K562 (cell line): ENCODE results near the gene FYB1. TPM values are rescaled to one million over a fixed set of nuclear protein-coding genes. Genes with fewer than 3 reads are reported as not detected.

Experiments used
- ATF6 ChIP-seq: sonication (generic); formaldehyde crosslinking; IDR thresholded peaks from 2 replicates; pipeline ENCODE4 v1.4.0; 2020; ENCODE audit warnings: mild to moderate bottlenecking, missing genetic modification reagents
- FOXA3 ChIP-seq, 2 experiments: fragments of 450-650 bp in 1 of 2; sonication (generic) in 1 of 2; formaldehyde crosslinking; IDR thresholded peaks in 1 of 2; conservative IDR thresholded peaks in 1 of 2; 2 replicates each; pipeline versions ENCODE4 v1.4.0 to v1.8.0; 2020 to 2022; ENCODE audit warnings: mild to moderate bottlenecking in 2 of 2, missing genetic modification reagents in 1 of 2
- NR1H2 ChIP-seq: sonication (generic); formaldehyde crosslinking; IDR thresholded peaks from 2 replicates; pipeline ENCODE4 v1.4.0; 2020; ENCODE audit warnings: mild to moderate bottlenecking, missing genetic modification reagents
- POLR2AphosphoS2 ChIP-seq: IDR thresholded peaks from 2 replicates; pipeline ENCODE4 v1.6.1; 2012; ENCODE audit warnings: low read length, improper control_type of control experiment
- TAF7 ChIP-seq: fragments of 450-650 bp; IDR thresholded peaks from 2 replicates; pipeline ENCODE4 v1.6.1; 2016; ENCODE audit warnings: missing genetic modification characterization, missing compliant biosample characterization
- ZBTB7A ChIP-seq: IDR thresholded peaks from 2 replicates; pipeline ENCODE4 v1.6.1; 2011; ENCODE audit warnings: low read depth, mild to moderate bottlenecking, low read length, moderate library complexity, borderline replicate concordance; ENCODE audit not compliant: control insufficient read depth
- ZNF280A ChIP-seq: fragments of 450-650 bp; IDR thresholded peaks from 2 replicates; pipeline ENCODE4 v1.6.1; 2018; ENCODE audit warnings: mild to moderate bottlenecking, low read depth; ENCODE audit not compliant: partially characterized antibody
- ZNF407 ChIP-seq: fragments of 450-650 bp; IDR thresholded peaks from 2 replicates; pipeline ENCODE4 v1.6.1; 2016; ENCODE audit warnings: low read depth
- polyA plus RNA-seq, 8 experiments: library from polyadenylated mRNA; depleted of rRNA in 4 of 8; stranded (reverse) in 5 of 8; unstranded in 3 of 8; fragments of >200 nt; fragmentation: Nextera tagmentation in 2 of 8; fragmentation: Illumina TruSeq in 1 of 8; extraction: Ambion mirVana in 2 of 8; extraction: Trizol in 1 of 8; gene quantifications; 2 replicates each; pipeline versions ENCODE4 v1.2.1 to v1.2.3, GENCODE V29; 2011 to 2014; ENCODE audit warnings: inconsistent platforms in 1 of 8, missing spikeins in 1 of 8
- total RNA-seq, 7 experiments: library from RNA; depleted of rRNA in 6 of 7; stranded (reverse); fragments of >200 nt in 6 of 7; fragmentation: Illumina TruSeq in 2 of 7; extraction: Trizol in 2 of 7; gene quantifications; 2 replicates each; pipeline versions ENCODE4 v1.2.1 to v1.2.3, GENCODE V29; 2011 to 2021; ENCODE audit warnings: low replicate concordance in 1 of 7
- TF ChIP-seq, protein P1 (sequence below): fragments of 450-650 bp; formaldehyde crosslinking; IDR thresholded peaks from 2 replicates; pipeline ENCODE4 v1.4.0; 2020; ENCODE audit warnings: mild to moderate bottlenecking, moderate library complexity
- TF ChIP-seq, protein P2 (sequence below): fragments of 250-450 bp; sonication (Bioruptor Pico); IDR thresholded peaks from 2 replicates; pipeline ENCODE4 v1.8.0; 2021; ENCODE audit warnings: moderate library complexity, mild to moderate bottlenecking, inconsistent platforms

The FYB1 gene
- total and polyA plus RNA-seq, 9 of the 15 experiments (the other 6 are each of a cell fraction or from before 2014, with no cell fraction given) = 4.7 to 31.5 (median 9.7) TPM

DNA sequence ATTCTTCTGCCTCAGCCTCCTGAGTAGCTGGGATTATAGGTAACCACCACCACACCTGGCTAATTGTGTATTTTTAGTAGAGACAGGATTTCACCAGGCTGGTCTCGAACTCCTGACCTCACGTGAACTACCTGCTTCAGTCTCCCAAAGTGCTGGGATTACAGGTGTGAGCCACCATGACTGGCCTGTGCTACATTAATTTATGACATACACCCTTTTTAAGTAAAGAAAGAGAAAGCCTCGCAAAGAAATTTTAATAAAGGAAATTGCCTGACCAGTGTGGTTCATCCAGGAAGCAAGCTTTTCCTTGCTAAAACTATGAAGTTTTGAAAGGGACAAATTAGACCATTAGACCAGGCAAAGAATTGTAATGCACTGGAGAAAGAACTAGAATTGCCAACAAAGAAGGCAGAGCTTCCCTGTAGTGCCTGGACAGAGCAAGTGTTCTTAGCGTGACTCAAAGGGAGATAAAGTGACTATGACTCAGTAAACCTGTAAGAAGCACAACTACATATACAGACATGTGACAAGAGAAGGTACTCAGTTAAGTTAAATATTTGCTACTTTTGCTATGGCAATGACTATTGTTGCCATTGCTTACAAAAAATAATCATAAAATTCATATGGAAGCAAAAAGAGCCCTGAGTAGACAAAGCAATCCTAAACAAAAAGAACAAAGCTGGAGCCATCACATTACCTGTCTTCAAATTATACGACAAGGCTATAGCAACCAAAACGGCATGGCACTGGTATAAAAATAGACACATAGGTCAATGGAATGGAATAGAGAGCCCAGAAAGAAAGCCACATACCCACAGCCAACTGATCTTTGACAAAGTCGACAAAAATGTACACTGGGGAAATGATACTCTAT lies 54.6 kb downstream of the FYB1 start (continued):
- TF ChIP-seq, protein P1, sequence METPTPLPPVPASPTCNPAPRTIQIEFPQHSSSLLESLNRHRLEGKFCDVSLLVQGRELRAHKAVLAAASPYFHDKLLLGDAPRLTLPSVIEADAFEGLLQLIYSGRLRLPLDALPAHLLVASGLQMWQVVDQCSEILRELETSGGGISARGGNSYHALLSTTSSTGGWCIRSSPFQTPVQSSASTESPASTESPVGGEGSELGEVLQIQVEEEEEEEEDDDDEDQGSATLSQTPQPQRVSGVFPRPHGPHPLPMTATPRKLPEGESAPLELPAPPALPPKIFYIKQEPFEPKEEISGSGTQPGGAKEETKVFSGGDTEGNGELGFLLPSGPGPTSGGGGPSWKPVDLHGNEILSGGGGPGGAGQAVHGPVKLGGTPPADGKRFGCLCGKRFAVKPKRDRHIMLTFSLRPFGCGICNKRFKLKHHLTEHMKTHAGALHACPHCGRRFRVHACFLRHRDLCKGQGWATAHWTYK (CRISPR knock-in tag) = 0 out of 2 replicates have a peak, but pooled peaks have one; percentile 43
- no peak for TF ChIP-seq POLR2AphosphoS2
- no peak for TF ChIP-seq ZBTB7A
- TF ChIP-seq ZNF407 = no peak
- TF ChIP-seq FOXA3 (CRISPR knock-in tag; conservative IDR thresholded peaks at IDR 0.05 in 1 of 2, IDR thresholded peaks at IDR 0.05 in 1 of 2) = no peak; a peak in 1 of 4 replicates
- TF ChIP-seq TAF7 (tag) = 0 out of 2 replicates have a peak, but pooled peaks have one; percentile 37
- no peak for TF ChIP-seq ZNF280A
- TF ChIP-seq NR1H2 = no peak
- no peak for TF ChIP-seq ATF6 (CRISPR knock-in tag)
- TF ChIP-seq, protein P2, sequence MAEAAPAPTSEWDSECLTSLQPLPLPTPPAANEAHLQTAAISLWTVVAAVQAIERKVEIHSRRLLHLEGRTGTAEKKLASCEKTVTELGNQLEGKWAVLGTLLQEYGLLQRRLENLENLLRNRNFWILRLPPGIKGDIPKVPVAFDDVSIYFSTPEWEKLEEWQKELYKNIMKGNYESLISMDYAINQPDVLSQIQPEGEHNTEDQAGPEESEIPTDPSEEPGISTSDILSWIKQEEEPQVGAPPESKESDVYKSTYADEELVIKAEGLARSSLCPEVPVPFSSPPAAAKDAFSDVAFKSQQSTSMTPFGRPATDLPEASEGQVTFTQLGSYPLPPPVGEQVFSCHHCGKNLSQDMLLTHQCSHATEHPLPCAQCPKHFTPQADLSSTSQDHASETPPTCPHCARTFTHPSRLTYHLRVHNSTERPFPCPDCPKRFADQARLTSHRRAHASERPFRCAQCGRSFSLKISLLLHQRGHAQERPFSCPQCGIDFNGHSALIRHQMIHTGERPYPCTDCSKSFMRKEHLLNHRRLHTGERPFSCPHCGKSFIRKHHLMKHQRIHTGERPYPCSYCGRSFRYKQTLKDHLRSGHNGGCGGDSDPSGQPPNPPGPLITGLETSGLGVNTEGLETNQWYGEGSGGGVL (CRISPR knock-in tag) = no peak
